Stimulated activated CD4-positive, alpha-beta T cell treated with anti-CD3 and anti-CD28 coated beads, Interleukin-12 subunit alpha, Interleukin-12 subunit beta, amount 100 ng/mL, for 48 hours (primary cell): ENCODE results near the gene PER1.

ENCODE experiments used
- DNase-seq, 3 donors: peaks; one replicate each; pipeline ENCODE4 v3.0.0-alpha.2; 2020; ENCODE audit warnings: low read depth in 2 of 3, low spot score in 1 of 3

PER1 gene

DNA sequence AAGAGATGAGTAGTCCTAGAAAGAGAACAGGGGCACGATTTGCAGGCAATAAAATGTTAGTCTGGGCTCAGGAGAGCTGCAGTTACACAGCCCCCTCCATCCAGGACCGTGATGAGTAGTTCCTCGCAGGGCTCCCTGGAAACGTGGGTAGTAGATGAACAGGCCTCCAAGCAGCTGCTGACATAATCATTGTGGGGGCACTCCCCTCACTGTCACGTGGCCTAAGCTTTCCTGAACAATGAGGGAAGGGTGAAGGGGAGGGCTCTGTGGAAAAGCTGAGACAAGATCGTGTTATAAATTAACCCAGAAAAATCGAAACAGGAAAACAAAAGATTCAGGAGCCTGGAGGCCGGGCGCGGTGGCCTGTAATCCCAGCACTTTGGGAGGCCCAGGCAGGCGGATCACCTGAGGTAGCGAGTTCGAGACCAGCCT, 1.3 kb upstream of the PER1 start:
- DNase-seq, result peak in 1 of 3 donors; percentile 56

DNA sequence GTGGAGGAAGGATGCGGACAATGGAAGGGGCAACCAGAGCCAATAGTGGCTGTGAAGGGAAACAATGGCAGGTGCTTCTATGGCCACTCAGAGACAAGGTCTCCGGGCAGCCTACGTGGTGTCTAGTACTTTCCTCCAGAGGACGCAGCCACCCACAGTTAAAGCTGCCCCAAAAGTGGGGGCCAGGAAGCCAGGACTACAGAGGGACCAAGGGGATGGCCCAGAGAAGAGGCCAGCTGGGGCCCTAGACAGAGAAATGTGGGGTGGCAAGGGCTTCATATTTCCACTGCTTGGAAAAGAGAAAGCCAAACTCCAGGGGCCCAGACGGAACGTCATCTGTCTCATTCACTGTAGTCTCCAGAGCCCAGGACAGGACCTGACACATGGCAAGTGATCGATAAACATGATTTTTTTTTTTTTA, 837 bp upstream of the PER1 start:
- DNase-seq, result no peak

DNA sequence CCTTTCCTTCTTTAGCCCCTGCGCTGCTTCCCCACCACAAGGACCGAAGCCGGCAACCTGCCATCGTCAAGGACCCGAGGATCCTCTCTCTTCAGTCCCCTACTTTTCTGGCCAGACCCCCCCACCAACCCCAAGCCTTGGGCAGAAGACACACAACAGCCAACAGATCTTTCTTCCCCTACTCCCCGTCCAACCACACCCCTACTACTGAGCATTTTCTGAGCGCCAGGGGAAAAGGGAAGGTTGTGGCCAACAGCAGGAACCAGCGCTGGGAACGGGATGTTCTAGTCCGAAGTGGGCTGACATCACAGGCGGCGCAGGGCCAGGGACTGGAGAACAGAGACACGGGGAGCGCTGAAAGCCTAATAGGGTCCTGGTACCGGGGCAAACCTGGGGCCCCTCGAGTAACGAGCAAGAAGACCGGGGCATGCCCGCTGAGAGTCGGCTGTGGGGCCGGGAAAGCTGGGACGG, 528 bp downstream of the PER1 start:
- no peak for DNase-seq

DNA sequence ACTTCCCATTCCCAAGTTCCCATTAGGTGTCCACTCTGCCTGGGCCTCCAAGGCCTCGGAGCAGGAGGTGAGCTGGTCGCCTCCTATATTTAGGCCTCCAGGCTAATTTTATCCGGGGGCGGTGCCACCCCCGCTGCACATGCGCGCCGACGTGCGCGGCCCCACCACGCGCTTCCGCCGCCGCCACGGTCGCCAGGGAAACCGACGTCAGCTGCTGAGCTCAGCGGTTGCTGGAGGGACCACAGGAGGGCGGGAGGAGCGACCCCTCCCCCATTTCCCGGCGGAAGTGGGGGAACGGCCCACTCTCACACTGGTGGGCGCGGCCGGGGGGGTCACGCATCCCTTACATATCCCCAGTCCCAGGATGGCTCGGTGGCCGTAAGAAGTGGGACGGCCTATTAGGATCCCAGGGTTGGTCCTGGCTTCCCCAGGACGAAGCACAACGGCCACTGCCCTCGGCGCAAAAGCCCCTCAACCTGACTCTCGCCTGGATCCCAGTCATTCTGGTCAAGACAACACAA, 1.0 kb downstream of the PER1 start:
- peak; percentile 66 to 85 (median 76) for DNase-seq

DNA sequence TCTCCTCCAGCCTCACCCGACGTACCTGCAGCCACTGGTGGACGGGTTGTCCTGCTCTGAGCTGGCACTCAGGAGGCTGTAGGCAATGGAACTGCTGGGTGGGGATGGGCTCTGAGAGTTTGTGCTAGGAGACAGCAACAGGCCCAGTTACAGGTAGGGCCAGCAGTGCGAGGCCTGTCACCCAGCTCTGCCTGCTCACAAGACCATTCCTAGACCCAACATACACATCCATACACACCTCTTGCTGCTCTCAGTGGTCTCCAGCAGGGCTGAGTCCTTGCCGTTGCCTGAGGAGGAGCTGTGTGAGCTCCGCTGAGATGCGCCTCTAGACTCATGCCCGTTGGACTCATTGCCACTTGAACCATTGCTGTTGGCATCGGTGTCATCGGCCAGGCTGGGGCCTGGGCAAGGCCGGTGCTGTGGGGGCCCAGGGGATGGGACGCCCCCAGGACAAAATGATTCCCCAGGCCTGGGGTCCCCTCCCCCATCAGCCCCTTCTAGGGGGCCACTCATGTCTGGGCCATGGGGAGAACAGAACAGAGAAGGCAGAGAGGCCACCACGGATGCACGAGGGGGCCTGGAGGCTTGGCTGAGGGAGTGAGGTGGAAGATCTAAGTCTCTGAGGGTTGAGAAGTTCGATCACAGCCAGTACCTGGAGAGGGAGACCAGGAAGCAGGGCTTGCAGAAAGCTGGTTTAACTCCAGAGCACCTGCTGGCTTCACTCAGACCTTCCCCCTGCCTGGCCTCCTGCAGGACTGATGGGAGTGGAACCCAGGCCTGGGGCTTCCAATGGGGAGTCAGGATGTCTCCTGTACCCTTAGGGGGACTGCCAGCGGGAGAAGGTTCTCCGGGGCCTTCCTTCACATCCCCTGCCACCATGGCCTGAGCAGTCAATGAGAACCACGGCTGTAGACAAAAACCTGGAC, 1.7 kb downstream of the PER1 start:
- DNase-seq, result no peak

DNA sequence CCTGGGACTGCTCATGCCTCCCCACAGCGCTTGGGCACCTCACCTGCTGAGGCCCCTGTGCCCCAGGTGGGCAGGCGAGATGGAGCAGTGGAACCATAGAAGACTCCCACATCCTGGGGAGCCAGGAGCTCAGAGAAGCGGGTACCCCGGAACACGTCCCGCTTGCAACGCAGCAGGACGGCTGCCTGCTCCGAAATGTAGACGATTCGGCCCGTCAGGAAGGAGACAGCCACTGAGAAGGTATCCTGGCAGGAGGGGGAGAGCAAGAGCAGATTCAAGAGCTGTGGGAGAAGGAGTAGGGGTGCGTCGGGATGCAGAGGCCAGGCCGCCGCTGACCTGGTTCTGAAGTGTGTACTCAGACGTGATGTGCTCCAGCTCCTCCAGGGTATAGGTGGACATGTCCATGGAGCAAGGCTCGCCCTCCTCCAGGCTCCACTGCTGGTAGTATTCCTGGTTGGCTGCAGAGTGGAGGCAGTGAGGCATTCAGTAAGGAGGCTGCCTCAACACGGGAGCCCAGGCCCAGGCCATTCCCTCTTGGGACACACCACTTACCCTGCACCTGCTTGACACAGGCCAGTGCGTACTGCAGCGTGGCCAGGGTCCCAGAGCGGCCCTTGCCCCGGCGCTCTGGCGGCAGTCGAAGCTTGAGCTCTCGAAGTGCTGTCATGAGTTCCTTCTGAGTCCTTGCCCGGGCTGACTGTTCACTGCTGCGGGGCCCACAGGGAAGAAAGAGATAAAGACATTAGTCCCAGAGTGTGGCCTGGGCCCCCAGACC, 2.6 kb downstream of the PER1 start:
- no peak for DNase-seq

DNA sequence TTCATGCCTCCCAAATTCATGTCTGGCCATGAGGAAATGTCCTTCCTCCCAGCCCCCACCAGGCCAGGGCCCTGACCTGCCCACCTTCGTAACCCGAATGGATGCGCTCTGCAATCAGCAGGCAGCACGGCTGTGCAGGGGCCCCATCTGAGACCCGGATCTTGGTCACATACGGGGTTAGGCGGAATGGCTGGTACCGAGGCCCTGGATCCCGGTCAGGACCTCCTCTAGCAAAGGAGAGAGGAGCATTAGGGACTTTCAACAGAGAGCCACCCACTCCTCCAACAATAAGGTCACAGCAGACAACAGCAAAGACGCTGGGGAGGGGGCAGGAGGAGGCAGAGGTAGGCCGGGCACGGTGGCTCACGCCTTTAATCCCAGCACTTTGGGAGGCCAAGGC, 3.6 kb downstream of the PER1 start:
- no peak for DNase-seq

DNA sequence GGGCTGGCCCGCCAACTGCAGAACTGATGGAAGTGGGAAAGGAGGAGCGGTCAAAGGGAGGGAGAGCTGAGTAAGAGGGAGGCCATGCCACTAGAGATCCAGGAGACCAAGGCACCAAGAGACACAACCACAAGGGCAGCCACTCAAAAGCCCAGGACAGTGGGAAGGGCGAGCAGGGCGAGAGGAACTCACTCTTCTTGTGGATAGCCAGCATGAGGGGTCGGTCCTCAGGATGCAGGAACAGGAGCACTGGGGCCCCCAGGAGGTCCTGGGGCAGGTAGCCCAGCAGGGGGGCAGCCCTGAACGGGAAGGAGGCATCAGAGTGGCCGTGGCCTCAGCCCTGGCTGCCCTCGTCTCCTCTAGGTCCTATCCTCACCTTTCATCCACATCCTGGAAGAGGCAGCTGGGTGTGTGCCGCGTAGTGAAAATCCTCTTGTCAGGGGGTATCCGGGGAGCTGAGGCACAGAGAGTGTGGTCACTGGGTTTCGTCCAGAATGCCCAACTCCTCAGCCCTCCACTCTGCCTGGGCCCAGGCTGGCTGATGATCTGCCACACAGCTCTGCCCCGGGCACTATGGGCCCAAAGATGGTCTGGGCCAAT, 4.3 kb downstream of the PER1 start:
- no peak for DNase-seq

DNA sequence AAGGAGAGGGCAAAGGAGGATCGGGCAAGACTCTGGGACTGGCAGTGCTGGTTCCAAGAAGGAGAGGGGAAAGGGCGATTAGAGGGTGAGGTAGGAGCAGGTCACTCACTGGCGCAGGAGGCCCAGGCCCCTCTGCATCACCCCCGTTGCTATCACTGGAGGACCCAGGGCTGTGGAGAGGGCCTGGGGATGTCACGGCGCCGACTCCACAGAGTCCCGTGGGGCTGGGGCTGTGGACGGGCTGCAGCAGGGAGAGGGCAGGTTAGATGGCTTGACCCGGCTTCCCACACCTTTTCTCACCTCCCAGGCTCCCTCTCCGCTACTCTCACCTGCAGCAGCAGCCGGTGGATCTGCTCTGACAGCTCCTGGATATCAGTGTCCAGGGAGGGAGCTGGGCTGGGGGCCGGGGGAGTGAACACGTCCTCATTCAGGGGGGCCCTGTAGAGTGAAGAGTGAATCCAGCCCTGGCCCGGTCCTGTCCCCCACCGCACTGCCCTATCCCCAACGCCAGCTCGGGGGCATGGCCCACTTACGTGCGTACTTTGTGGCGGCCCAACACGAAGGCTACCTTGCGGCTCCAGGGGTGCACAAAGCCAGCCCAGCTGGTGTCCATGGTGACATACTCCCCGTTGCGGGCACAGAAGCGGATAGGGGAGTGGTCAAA, 4.9 kb downstream of the PER1 start:
- DNase-seq, result no peak

DNA sequence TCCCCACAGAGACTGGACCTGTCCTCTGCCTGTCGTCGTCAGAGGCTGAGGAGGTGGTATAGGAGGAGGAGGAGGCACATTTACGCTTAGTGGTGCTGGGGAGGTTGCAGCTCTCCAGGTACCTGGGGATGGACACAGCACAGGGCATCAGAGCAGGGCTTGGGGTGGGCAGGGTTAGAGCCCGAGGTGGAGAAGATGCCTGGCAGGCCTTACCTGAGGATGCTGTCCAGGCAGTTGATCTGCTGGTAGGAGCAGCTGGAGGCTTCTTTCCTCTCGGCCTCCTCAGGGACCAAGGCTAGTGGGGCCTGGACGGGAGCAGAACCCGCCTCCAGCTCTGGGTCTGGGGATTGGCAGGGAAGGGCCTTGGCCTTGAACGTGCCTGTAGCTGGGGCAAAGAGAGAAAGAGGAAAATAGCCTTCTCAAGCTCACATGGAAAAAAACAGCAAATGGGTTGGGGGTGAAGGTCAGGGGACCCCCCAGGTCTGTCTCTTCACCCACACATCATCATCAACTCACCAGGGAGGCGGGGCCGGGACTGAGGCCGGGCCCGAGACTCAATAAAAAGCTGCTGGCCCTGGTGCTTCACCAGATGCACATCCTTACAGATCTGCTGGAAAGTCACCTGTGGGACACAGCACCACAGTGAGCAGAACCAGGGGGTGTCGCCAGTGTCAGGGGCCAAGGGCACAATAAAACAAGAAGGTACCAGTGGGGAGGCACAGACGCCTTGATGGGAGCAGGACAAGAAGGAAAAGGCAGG, 5.6 kb downstream of the PER1 start:
- no peak for DNase-seq

DNA sequence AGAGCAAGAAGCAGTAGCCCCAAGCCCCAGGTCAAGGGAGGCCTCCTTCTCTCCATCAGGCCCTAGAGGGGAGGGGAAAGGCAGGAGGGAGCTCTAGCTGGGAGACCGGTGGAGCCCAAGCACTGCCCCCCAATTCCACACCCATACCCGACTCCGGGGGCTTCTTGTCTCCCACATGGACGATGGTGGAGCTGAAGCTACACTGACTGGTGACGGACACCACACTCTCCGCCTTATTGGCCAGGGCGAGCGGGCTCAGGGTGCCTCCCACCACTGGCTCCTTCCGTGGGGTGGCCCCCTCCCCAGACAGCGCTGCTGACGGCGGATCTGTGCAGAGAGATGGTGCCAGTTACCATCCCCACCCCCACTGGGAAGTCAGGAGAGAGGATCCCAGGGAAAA, 6.4 kb downstream of the PER1 start:
- DNase-seq, result no peak

DNA sequence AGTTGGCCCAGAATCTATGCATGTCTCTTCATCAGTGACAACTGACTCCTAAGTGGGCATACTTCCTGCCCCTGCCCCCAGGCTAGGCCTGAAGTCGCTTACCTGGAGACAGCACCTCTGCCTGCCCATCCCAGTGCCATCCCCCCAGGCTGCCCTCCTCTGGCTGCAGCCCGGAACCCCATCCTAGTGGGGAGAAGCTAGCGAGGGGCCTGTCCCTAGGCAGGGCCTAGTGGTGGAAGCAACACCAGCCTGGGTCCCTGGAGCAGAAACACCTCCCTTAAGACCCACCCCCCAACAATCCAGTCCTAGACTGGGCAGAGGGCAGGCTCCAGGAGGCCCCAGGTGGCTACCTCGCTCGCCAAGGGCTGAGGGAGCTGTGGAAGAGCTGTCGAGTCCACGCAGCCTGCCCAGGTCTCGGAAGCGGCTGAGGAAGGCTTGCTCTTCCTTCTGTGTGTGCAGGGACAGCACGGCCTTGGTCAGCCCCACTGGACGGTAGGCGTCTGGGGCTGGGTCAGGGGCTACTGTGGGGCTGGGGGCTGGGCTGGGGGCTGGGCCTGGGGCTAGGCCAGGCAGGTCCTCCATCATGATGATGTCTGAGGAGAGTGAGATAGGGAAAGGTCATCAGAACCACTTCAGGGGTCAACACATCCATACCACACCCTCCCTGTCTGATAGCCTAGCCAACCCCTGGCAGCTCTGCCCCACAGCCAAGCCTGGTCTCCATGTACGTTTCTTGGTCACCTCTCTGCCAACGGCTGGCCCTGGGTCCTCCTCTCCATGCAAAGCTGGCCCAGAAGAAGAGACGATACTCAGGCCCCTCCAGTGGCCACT, 7.6 kb downstream of the PER1 start:
- no peak for DNase-seq

DNA sequence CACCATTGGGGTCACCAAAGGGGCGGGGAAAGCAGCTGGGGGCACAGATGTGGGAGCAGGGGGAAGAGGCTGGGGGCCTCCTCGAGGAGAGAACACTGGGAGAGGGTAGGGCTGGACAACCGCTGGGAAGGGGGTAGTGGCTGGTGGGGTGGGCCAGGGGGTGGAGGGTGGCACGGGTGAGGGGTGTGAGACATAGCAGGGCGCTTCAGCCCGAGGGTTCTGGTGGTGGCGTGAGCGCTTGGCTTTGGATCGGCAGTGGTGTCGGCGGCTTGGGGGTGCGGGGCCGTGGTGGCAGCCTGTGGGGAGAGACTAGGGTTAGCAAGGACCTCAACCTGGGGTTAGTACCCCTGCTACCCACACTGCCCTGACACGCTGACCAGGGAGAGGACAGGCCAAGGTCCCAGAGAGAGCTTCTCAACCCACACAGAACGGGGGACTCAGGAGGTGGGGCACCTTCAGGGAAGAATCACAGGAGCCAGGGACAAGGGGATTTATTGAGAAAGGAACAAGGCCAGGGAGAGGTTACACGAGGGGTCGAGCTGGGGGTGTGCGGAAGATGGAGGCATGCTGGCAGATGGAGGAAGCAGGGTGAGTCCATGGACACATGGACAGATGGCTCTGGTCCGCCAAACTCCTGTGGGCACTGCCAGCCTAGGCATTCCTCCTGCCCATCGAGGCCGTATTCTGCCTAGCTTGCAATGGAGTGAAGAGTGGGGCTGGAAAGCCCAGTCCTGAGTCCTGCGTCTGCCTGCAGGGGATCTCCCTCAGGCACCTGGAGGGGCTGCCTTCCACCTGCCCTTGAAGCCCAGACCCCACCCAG, 8.4 kb downstream of the PER1 start:
- no peak for DNase-seq

DNA sequence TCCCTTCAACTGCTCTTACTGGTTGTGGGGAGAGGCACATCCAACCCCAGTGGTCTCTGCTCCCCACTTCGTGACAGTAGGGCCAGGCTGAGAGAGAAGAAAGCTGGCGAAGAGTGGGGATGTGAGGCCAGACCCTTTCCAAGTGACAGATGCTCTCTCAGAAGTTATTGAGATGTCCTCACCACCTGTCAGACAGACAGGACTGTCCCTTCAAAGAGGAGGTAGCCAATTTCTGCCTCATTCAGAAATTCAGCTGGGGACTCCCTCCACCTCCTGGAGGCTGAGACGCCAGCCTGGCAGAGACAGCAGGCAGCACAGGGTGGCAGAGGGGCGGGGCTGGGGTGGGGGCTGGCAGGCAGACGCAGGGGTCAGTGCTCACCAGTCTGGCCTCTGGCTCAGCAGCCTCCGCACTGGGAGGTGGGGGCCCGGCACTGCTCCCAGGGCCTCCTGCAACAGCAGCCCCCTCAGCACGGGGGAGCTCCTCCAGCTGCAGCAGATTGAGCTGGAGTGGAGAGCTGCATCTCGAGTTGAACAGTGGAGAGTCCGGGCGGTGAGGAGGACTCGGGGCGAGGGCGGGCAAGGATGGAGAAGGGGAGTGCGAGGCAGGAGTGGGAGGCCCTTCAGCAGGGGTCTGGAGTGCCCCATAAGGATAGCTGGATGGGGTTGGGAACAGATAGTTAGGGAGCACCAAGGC, 9.2 kb downstream of the PER1 start:
- no peak for DNase-seq

DNA sequence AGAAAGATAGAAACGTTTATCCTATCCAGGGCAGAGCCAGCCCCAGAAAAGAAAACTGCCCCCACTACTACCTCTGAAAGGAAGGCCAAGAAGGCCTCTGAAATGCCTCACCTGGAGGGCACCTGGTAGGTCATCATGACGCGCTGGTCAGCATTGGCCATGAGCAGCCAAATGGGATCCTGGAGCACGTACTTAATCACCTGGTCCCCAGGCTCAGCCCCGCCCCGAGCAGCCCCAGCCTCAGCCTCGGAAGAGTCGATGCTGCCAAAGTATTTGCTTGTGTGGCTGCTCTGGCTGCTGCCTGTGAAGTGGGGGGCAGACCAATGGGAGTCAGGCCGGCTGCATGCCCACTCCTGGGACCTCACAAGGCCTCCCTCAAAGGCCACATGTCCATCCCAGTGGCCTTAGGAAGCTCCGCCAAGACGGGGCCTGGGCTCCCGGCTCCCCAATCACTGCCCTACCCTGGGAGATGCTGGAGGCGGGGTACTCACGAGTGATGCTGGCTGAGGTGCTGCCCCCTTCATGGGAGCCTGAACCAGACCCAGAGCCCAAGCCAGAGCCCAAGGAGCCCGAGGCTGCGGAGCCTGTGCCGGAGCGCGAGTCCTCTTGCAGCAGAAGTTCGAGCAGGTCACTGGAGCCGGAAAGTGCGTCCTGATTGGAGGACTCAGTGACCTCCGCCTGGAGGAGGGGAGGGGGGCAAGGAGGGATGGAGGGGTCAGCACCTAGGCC, 9.9 kb downstream of the PER1 start:
- DNase-seq, result no peak

DNA sequence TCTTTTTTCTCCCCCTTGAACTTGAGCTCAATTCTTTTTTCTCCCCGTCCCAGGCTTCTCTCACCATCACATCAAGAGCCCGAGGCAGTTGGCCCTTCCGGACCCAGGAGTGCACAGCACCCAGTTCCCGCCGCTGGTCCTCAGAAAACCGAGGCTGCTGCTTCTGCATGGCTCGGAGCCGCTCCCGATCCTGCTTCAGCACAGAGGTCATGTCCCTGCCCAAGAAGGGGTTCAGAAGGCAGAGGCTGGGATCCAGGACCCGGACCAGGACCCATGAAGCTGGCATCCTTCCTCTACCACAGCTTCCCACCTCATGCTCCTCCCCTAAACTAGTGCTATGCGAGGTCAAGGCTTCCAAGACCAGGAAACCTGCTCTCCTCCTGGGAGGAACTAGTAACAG, 10.5 kb downstream of the PER1 start:
- no peak for DNase-seq

DNA sequence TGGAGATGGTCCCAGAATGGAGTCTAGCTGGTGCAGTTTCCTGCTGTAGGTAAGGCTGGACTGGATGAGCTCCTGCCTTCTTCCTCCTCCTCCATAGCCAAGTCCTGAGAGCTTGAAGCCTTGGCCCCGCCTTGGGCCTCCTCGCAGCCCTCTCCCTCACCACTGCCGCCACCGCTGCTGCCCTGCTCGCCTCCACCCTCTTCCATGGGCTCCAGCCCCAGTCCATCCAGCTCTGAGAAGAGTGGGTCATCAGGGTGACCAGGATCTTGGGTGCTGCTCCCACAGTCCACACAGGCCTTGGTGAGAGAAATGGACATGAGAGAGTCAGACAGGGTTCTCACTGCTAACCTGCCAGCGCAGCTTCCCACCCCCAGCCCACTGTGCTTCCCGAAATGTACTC, 11.2 kb downstream of the PER1 start:
- DNase-seq, result no peak
